Liver (tissue), 9 donors: Measurements from ENCODE around the gene RNF168. TPM values are rescaled to one million over a fixed set of nuclear protein-coding genes. Genes with fewer than 3 reads are reported as not detected.
A peak's percentile ranks its signal among the peaks of the same experiment; 100 is the strongest.

Experiments
- DNase-seq: peaks from one replicate; pipeline ENCODE4 v3.0.0-alpha.2; 2017; ENCODE audit warnings: low spot score
- H3K27ac ChIP-seq, 2 donors: one replicate each; pipeline ENCODE4 v1.7.0; 2013; ENCODE audit warnings: inconsistent platforms in 2 of 2, low read length in 2 of 2, control low read depth in 1 of 2, low read depth in 1 of 2, mild to moderate bottlenecking in 1 of 2
- H3K27me3 ChIP-seq, 4 donors: one replicate each; pipeline versions ENCODE4 v1.6.1 to v1.7.0; 2013; ENCODE audit warnings: low read length in 3 of 4, inconsistent platforms in 1 of 4, mild to moderate bottlenecking in 1 of 4, moderate library complexity in 1 of 4; ENCODE audit not compliant: control insufficient read depth in 4 of 4, insufficient read depth in 4 of 4
- H3K36me3 ChIP-seq, 4 donors: one replicate each; pipeline versions ENCODE4 v1.6.1 to v1.7.0; 2013; ENCODE audit warnings: low read length in 3 of 4, mild to moderate bottlenecking in 3 of 4, low read depth in 1 of 4, moderate library complexity in 1 of 4; ENCODE audit not compliant: control insufficient read depth in 4 of 4, insufficient read depth in 3 of 4
- H3K4me1 ChIP-seq, 4 donors: one replicate each; pipeline versions ENCODE4 v1.6.1 to v1.7.0; 2013; ENCODE audit warnings: low read length in 3 of 4, mild to moderate bottlenecking in 3 of 4, moderate library complexity in 1 of 4; ENCODE audit not compliant: control insufficient read depth in 4 of 4, insufficient read depth in 4 of 4
- H3K4me3 ChIP-seq, 3 donors: one replicate each; pipeline versions ENCODE4 v1.6.1 to v1.7.0; 2013; ENCODE audit warnings: low read length in 3 of 3, control low read depth in 1 of 3, low read depth in 1 of 3, mild to moderate bottlenecking in 1 of 3
- H3K9ac ChIP-seq, 2 donors: one replicate each; pipeline ENCODE4 v1.7.0; 2013; ENCODE audit warnings: low read length in 2 of 2, mild to moderate bottlenecking in 2 of 2, moderate library complexity in 2 of 2, control low read depth in 1 of 2, low read depth in 1 of 2
- H3K9me3 ChIP-seq, 4 donors: one replicate each; pipeline versions ENCODE4 v1.6.1 to v1.7.0; 2013; ENCODE audit warnings: low read length in 3 of 4; ENCODE audit not compliant: control insufficient read depth in 4 of 4
- ATF3 ChIP-seq: IDR thresholded peaks from 2 replicates; pipeline ENCODE4 v1.6.1; 2016; ENCODE audit warnings: antibody characterized with exemption
- CTCF ChIP-seq: fragments of 150-350 bp; IDR thresholded peaks from 2 replicates; pipeline ENCODE4 v1.5.1; 2017; ENCODE audit warnings: improper control_type of control experiment, low read depth, low read length; ENCODE audit not compliant: missing input control
- EGR1 ChIP-seq, 2 donors: IDR thresholded peaks; 2 replicates each; pipeline ENCODE4 v1.6.1; 2016 to 2018; ENCODE audit warnings: antibody characterized with exemption in 2 of 2, low read depth in 2 of 2
- FOXA1 ChIP-seq: IDR thresholded peaks from 2 replicates; pipeline ENCODE4 v1.6.1; 2016; ENCODE audit warnings: antibody characterized with exemption
- FOXA2 ChIP-seq: IDR thresholded peaks from 2 replicates; pipeline ENCODE4 v1.6.1; 2016; ENCODE audit warnings: antibody characterized with exemption
- GABPA ChIP-seq, 2 donors: IDR thresholded peaks in 1 of 2; conservative IDR thresholded peaks in 1 of 2; 2 replicates each; pipeline ENCODE4 v1.6.1; 2016; ENCODE audit warnings: antibody characterized with exemption in 2 of 2, mild to moderate bottlenecking in 1 of 2, moderate library complexity in 1 of 2
- HNF4A ChIP-seq, 2 donors: conservative IDR thresholded peaks; 2 replicates each; pipeline ENCODE4 v1.6.1; 2016; ENCODE audit warnings: antibody characterized with exemption in 2 of 2, mild to moderate bottlenecking in 2 of 2
- HNF4G ChIP-seq: IDR thresholded peaks from 2 replicates; pipeline ENCODE4 v1.6.1; 2016; ENCODE audit warnings: antibody characterized with exemption
- JUND ChIP-seq, 2 donors: IDR thresholded peaks; 2 replicates each; pipeline ENCODE4 v1.6.1; 2016; ENCODE audit warnings: antibody characterized with exemption in 2 of 2
- MAX ChIP-seq: IDR thresholded peaks from 2 replicates; pipeline ENCODE4 v1.6.1; 2016; ENCODE audit warnings: antibody characterized with exemption
- NR2F2 ChIP-seq: IDR thresholded peaks from 2 replicates; pipeline ENCODE4 v1.6.1; 2016; ENCODE audit warnings: antibody characterized with exemption
- RAD21 ChIP-seq, 2 donors: IDR thresholded peaks; 2 replicates each; pipeline ENCODE4 v1.6.1; 2016; ENCODE audit warnings: antibody characterized with exemption in 2 of 2, mild to moderate bottlenecking in 2 of 2
- REST ChIP-seq: IDR thresholded peaks from 2 replicates; pipeline ENCODE4 v1.6.1; 2016; ENCODE audit warnings: antibody characterized with exemption, mild to moderate bottlenecking
- RXRA ChIP-seq, 2 donors: IDR thresholded peaks; 2 replicates each; pipeline ENCODE4 v1.6.1; 2017 to 2018; ENCODE audit warnings: antibody characterized with exemption in 2 of 2, mild to moderate bottlenecking in 1 of 2
- SP1 ChIP-seq: IDR thresholded peaks from 2 replicates; pipeline ENCODE4 v1.6.1; 2018; ENCODE audit warnings: antibody characterized with exemption, mild to moderate bottlenecking
- TAF1 ChIP-seq: conservative IDR thresholded peaks from 2 replicates; pipeline ENCODE4 v1.6.1; 2016; ENCODE audit warnings: antibody characterized with exemption, mild to moderate bottlenecking
- YY1 ChIP-seq: IDR thresholded peaks from 2 replicates; pipeline ENCODE4 v1.6.1; 2016; ENCODE audit warnings: antibody characterized with exemption, mild to moderate bottlenecking
- ZBTB33 ChIP-seq: IDR thresholded peaks from 2 replicates; pipeline ENCODE4 v1.6.1; 2016; ENCODE audit warnings: antibody characterized with exemption
- WGBS: extraction: QIAGEN DNeasy Blood & Tissue Kit; methylation state at CpG from one replicate; pipeline ENCODE4 v1.1.7; 2013; 5-methylcytosine and 5-hydroxymethylcytosine counted together
- polyA plus RNA-seq, 2 donors: library from polyadenylated mRNA; stranded (reverse) in 1 of 2; unstranded in 1 of 2; fragments of 200-250 nt in 1 of 2; fragments of >200 nt in 1 of 2; fragmentation: Nextera tagmentation in 1 of 2; extraction: Ambion mirVana in 1 of 2; gene quantifications; one replicate each; pipeline versions ENCODE4 v1.2.1 to v1.2.3, GENCODE V29; 2013 to 2015
- total RNA-seq, 2 donors: library from RNA; depleted of rRNA; stranded (reverse); fragments of >200 nt; gene quantifications; one replicate each; pipeline ENCODE4 v1.2.3, GENCODE V29; 2014
- donor health status: healthy.
- donor health status: healthy.
- donor health status: healthy.
- donor health status: healthy.
- donor health status: healthy.

RNF168 gene
- total RNA-seq = 10 to 100 TPM in 1 of 2 donors, 1 to 10 TPM in 1; 9.2 to 10.0 TPM
- polyA plus RNA-seq = 1 to 10 TPM; 3.4 to 5.5 TPM

- under 1% methylated on average over 75 of the region's 75 CpGs for WGBS
- peaks cover 4 to 19% (median 13%) of the 10 kb centered on the region in 4 donors for H3K4me1 ChIP-seq
- TF ChIP-seq RXRA (IDR thresholded peaks at IDR 0.05) (peak; percentile 44 to 66), EGR1 (IDR thresholded peaks at IDR 0.05; ENCODE audit: low read depth in 2 of 2) (peak; percentile 81 to 95), ZBTB33 (peak; percentile 72), NR2F2 (no peak), CTCF (no peak), RAD21 (IDR thresholded peaks at IDR 0.05) (peak; percentile 27 to 38), GABPA (IDR thresholded peaks at IDR 0.05 in 1 of 2, conservative IDR thresholded peaks at IDR 0.05 in 1 of 2) (peak; percentile 71 to 92), FOXA2 (no peak), YY1 (peak; percentile 73), ATF3 (no peak), MAX (peak; percentile 48), TAF1 (peak; percentile 83), JUND (IDR thresholded peaks at IDR 0.05) (peak in 1 of 2 donors; percentile 9), REST (peak; percentile 71), FOXA1 (no peak), HNF4A (conservative IDR thresholded peaks at IDR 0.05) (peak in 1 of 2 donors; percentile 36), HNF4G (no peak), SP1 (peak; percentile 79)
Measured at GRCh38 chr3:196503196-196504076, at the start of gene RNF168. Gene RNF168 (minus strand): TSS chr3:196503768. CDS start chr3:196503173, 595 bp downstream.

More at GRCh38 chr3:196503196-196504076, at the start of gene RNF168:
- Histone ChIP-seq H3K9ac (peak within 1 kb of the TSS; percentile 90 to 93), H3K9me3 (peaks cover 2 to 9% (median 7%) of the 10 kb centered on the region in 4 donors), H3K36me3 (no peaks in the 10 kb centered on the region), H3K27ac (peak within 1 kb of the TSS; percentile 94), H3K27me3 (no peaks in the 10 kb centered on the region), H3K4me3 (peak within 1 kb of the TSS; percentile 78 to 91 (median 83))
- DNase-seq = peak; percentile 92
